Activated B cell treated with CpG ODN at 0.5 μM for 24 hours (primary cell): ENCODE measurements around the gene ZFR2. TPM values are rescaled to one million over a fixed set of nuclear protein-coding genes. Genes with fewer than 3 reads are reported as not detected.
A peak's percentile ranks its signal among the peaks of the same experiment; 100 is the strongest.

Experiments used
- ATAC-seq: fragments of 200-7000 bp; cut with Tn5 transposase; one replicate; pipeline ENCODE4 v1.10.0; 2021; ENCODE audit warnings: low read depth, mild to moderate bottlenecking, moderate library complexity
- CTCF ChIA-PET: fragments of 350-600 bp; sonication (Branson Sonifier 250); formaldehyde crosslinking; loops from one replicate; lab custom pipeline; 2021; ENCODE audit warnings: antibody characterized with exemption; lab: Charles Lee
- POLR2A ChIA-PET: fragments of 350-600 bp; sonication (Branson Sonifier 250); formaldehyde crosslinking; loops from one replicate; lab custom pipeline; 2021; ENCODE audit warnings: antibody characterized with exemption; lab: Charles Lee
- DNase-seq: peaks from one replicate; pipeline ENCODE4 v3.0.0; 2022
- H3K27ac Mint-ChIP-seq: one replicate; pipeline ENCODE4 v1.8.0; 2020; ENCODE audit warnings: mixed read lengths
- H3K27me3 Mint-ChIP-seq: one replicate; pipeline ENCODE4 v1.8.0; 2021; ENCODE audit warnings: mixed read lengths
- H3K36me3 Mint-ChIP-seq: one replicate; pipeline ENCODE4 v1.8.0; 2021; ENCODE audit warnings: low read depth, mixed read lengths
- H3K4me1 Mint-ChIP-seq: one replicate; pipeline ENCODE4 v1.8.0; 2021; ENCODE audit warnings: mixed read lengths
- H3K4me3 Mint-ChIP-seq: one replicate; pipeline ENCODE4 v1.8.0; 2020; ENCODE audit warnings: mild to moderate bottlenecking, mixed read lengths
- H3K9me3 Mint-ChIP-seq: one replicate; pipeline ENCODE4 v1.8.0; 2020; ENCODE audit warnings: mixed read lengths
- intact Hi-C: fragments of 100-400 bp; cut with micrococcal nuclease; formaldehyde crosslinking; loops from one replicate; pipeline ENCODE4 v1.15.1; 2024
- total RNA-seq: library from RNA; stranded (reverse); gene quantifications from 2 replicates; pipeline ENCODE4 v1.2.3, GENCODE V29; 2022
- TF ChIP-seq, protein P1 (sequence below): fragments of 200-600 bp; IDR thresholded peaks from one replicate; pipeline ENCODE4 v1.8.0; 2022; ENCODE audit warnings: antibody characterized with exemption, mild to moderate bottlenecking

The ZFR2 gene
- total RNA-seq: 0.31 and 0.34 TPM in 2 replicates

GRCh38 chr19:3868770-3869456 is at the start of gene ZFR2:
Gene ZFR2, minus strand, starts transcription at chr19:3869038. Its CDS starts 21 bp downstream, at chr19:3869017.
- intact Hi-C loops: no loop called here
- H3K27ac Mint-ChIP-seq: no peak within 1 kb of the TSS
- H3K27me3 Mint-ChIP-seq: peaks cover 38% of the 10 kb centered on the region
- H3K4me1 Mint-ChIP-seq: peaks cover 7% of the 10 kb centered on the region
- TF ChIP-seq, protein P1, sequence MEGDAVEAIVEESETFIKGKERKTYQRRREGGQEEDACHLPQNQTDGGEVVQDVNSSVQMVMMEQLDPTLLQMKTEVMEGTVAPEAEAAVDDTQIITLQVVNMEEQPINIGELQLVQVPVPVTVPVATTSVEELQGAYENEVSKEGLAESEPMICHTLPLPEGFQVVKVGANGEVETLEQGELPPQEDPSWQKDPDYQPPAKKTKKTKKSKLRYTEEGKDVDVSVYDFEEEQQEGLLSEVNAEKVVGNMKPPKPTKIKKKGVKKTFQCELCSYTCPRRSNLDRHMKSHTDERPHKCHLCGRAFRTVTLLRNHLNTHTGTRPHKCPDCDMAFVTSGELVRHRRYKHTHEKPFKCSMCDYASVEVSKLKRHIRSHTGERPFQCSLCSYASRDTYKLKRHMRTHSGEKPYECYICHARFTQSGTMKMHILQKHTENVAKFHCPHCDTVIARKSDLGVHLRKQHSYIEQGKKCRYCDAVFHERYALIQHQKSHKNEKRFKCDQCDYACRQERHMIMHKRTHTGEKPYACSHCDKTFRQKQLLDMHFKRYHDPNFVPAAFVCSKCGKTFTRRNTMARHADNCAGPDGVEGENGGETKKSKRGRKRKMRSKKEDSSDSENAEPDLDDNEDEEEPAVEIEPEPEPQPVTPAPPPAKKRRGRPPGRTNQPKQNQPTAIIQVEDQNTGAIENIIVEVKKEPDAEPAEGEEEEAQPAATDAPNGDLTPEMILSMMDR: no peak
- peak within 1 kb of the TSS; percentile 15 for H3K4me3 Mint-ChIP-seq
- CTCF ChIA-PET: no interaction called here
- ATAC-seq: no peak
- no peaks in the 10 kb centered on the region for H3K9me3 Mint-ChIP-seq
- POLR2A ChIA-PET: no interaction called here
- no peaks in the 10 kb centered on the region for H3K36me3 Mint-ChIP-seq
- no peak for DNase-seq

DNA sequence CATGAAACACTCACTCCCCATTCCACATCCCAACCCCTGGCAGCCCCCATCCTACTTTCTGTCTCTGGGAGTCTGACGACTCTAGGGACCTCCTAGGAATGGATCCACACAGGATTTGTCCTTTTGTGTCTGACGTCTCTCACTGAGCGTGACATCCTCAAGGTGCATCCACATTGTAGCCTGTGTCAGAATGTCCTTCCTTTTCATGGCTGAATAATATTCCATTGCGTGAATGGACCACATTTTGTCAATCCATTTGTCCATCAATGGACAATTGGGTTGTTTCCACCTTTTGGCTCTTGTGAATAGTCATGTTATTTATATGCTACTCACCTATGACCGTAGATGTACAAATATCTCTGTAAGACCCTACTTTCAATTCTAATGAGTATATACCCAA is 47.2 kb upstream of the ZFR2 start:
- POLR2A ChIA-PET: no interaction called here
- CTCF ChIA-PET: no interaction called here
- Mint-ChIP-seq H3K4me3 (no peak overlapping the region), H3K36me3 (no peaks in the 10 kb centered on the region), H3K4me1 (peaks cover 4% of the 10 kb centered on the region), H3K9me3 (peaks cover 4% of the 10 kb centered on the region), H3K27ac (no peak overlapping the region), H3K27me3 (peaks cover 9% of the 10 kb centered on the region)
- ATAC-seq (no peak), DNase-seq (no peak)
- TF ChIP-seq, protein P1: no peak
- intact Hi-C loops: no loop called here

GRCh38 chr19:3914199-3914598 is 45.4 kb upstream of the ZFR2 start:
- H3K27ac Mint-ChIP-seq: no peak overlapping the region
- H3K27me3 Mint-ChIP-seq: peaks cover 5% of the 10 kb centered on the region
- peaks cover 4% of the 10 kb centered on the region for H3K4me1 Mint-ChIP-seq
- no peaks in the 10 kb centered on the region for H3K9me3 Mint-ChIP-seq
- TF ChIP-seq, protein P1: no peak
- ChIA-PET POLR2A (no interaction called here), CTCF (no interaction called here)
- DNase-seq: no peak
- intact Hi-C loops: no loop called here
- no peak overlapping the region for H3K4me3 Mint-ChIP-seq
- ATAC-seq: no peak
- H3K36me3 Mint-ChIP-seq: no peaks in the 10 kb centered on the region

- no peaks in the 10 kb centered on the region for H3K9me3 Mint-ChIP-seq
- intact Hi-C loops: no loop called here
- no peaks in the 10 kb centered on the region for H3K4me1 Mint-ChIP-seq
- H3K27ac Mint-ChIP-seq: no peak overlapping the region
- ATAC-seq (no peak), DNase-seq (no peak)
- TF ChIP-seq, protein P1: no peak
- no peak overlapping the region for H3K4me3 Mint-ChIP-seq
- H3K27me3 Mint-ChIP-seq: no peaks in the 10 kb centered on the region
- ChIA-PET CTCF (no interaction called here), POLR2A (no interaction called here)
- H3K36me3 Mint-ChIP-seq: no peaks in the 10 kb centered on the region
These were observed 41.3 kb upstream of the ZFR2 start for GRCh38 chr19:3910105-3910504.

DNA sequence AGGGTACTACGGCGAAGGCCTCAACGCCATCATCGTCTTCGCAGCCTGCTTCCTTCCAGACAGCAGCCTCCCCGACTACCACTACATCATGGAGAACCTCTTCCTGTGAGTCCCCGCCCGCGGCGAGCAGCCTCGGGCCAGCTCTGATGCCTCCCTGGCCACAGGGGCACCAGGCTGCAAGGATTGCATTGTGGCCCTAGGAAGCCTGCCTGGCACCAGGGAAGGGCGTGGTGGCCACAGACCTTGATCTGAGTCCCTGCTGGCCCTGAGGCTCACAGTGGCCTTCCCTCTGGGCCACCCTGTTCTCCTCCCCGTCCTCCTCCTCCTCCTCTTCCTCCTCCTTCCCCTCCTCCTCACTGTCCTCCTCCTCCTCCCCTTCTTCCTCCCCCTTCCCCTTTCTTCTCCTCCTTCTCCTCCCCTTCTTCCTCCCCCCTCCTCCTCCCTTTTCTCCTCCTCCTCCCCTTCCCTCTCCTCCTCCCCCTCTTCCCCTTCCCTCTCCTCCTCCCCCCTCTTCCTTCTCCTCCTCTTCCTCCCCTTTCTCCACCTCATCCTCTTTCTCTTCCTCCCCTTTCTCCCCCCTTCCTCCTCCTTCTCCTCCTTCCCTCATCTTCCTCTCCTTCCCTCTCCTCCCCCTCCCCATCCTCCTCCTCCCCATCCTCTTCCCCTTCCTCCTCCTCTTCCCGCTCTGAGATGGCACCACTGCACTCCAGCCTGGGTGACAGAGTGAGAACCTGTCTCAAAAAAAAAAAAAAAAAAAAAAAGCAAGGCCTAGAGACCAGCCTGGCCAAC is 39.6 kb upstream of the ZFR2 start:
- ATAC-seq: no peak
- Mint-ChIP-seq H3K27ac (no peak overlapping the region), H3K9me3 (no peaks in the 10 kb centered on the region), H3K4me1 (no peaks in the 10 kb centered on the region), H3K4me3 (no peak overlapping the region), H3K27me3 (no peaks in the 10 kb centered on the region), H3K36me3 (no peaks in the 10 kb centered on the region)
- ChIA-PET CTCF (no interaction called here), POLR2A (no interaction called here)
- DNase-seq: no peak
- intact Hi-C loops: no loop called here
- TF ChIP-seq, protein P1: no peak
